Liver (tissue), 9 donors: ENCODE data around the gene SUPT20HL1. TPM values are rescaled to one million over a fixed set of nuclear protein-coding genes. Genes with fewer than 3 reads are reported as not detected.

Experiments
- DNase-seq: peaks from one replicate; pipeline ENCODE4 v3.0.0-alpha.2; 2017; ENCODE audit warnings: low spot score
- H3K27ac ChIP-seq, 2 donors: one replicate each; pipeline ENCODE4 v1.7.0; 2013; ENCODE audit warnings: inconsistent platforms in 2 of 2, low read length in 2 of 2, control low read depth in 1 of 2, low read depth in 1 of 2, mild to moderate bottlenecking in 1 of 2
- H3K27me3 ChIP-seq, 4 donors: one replicate each; pipeline versions ENCODE4 v1.6.1 to v1.7.0; 2013; ENCODE audit warnings: low read length in 3 of 4, inconsistent platforms in 1 of 4, mild to moderate bottlenecking in 1 of 4, moderate library complexity in 1 of 4; ENCODE audit not compliant: control insufficient read depth in 4 of 4, insufficient read depth in 4 of 4
- H3K36me3 ChIP-seq, 4 donors: one replicate each; pipeline versions ENCODE4 v1.6.1 to v1.7.0; 2013; ENCODE audit warnings: low read length in 3 of 4, mild to moderate bottlenecking in 3 of 4, low read depth in 1 of 4, moderate library complexity in 1 of 4; ENCODE audit not compliant: control insufficient read depth in 4 of 4, insufficient read depth in 3 of 4
- H3K4me1 ChIP-seq, 4 donors: one replicate each; pipeline versions ENCODE4 v1.6.1 to v1.7.0; 2013; ENCODE audit warnings: low read length in 3 of 4, mild to moderate bottlenecking in 3 of 4, moderate library complexity in 1 of 4; ENCODE audit not compliant: control insufficient read depth in 4 of 4, insufficient read depth in 4 of 4
- H3K4me3 ChIP-seq, 3 donors: one replicate each; pipeline versions ENCODE4 v1.6.1 to v1.7.0; 2013; ENCODE audit warnings: low read length in 3 of 3, control low read depth in 1 of 3, low read depth in 1 of 3, mild to moderate bottlenecking in 1 of 3
- H3K9ac ChIP-seq, 2 donors: one replicate each; pipeline ENCODE4 v1.7.0; 2013; ENCODE audit warnings: low read length in 2 of 2, mild to moderate bottlenecking in 2 of 2, moderate library complexity in 2 of 2, control low read depth in 1 of 2, low read depth in 1 of 2
- H3K9me3 ChIP-seq, 4 donors: one replicate each; pipeline versions ENCODE4 v1.6.1 to v1.7.0; 2013; ENCODE audit warnings: low read length in 3 of 4; ENCODE audit not compliant: control insufficient read depth in 4 of 4
- ATF3 ChIP-seq: IDR thresholded peaks from 2 replicates; pipeline ENCODE4 v1.6.1; 2016; ENCODE audit warnings: antibody characterized with exemption
- EGR1 ChIP-seq, 2 donors: IDR thresholded peaks; 2 replicates each; pipeline ENCODE4 v1.6.1; 2016 to 2018; ENCODE audit warnings: antibody characterized with exemption in 2 of 2, low read depth in 2 of 2
- FOXA1 ChIP-seq: IDR thresholded peaks from 2 replicates; pipeline ENCODE4 v1.6.1; 2016; ENCODE audit warnings: antibody characterized with exemption
- FOXA2 ChIP-seq: IDR thresholded peaks from 2 replicates; pipeline ENCODE4 v1.6.1; 2016; ENCODE audit warnings: antibody characterized with exemption
- HNF4A ChIP-seq, 2 donors: conservative IDR thresholded peaks; 2 replicates each; pipeline ENCODE4 v1.6.1; 2016; ENCODE audit warnings: antibody characterized with exemption in 2 of 2, mild to moderate bottlenecking in 2 of 2
- MAX ChIP-seq: IDR thresholded peaks from 2 replicates; pipeline ENCODE4 v1.6.1; 2016; ENCODE audit warnings: antibody characterized with exemption
- NR2F2 ChIP-seq: IDR thresholded peaks from 2 replicates; pipeline ENCODE4 v1.6.1; 2016; ENCODE audit warnings: antibody characterized with exemption
- RAD21 ChIP-seq, 2 donors: IDR thresholded peaks; 2 replicates each; pipeline ENCODE4 v1.6.1; 2016; ENCODE audit warnings: antibody characterized with exemption in 2 of 2, mild to moderate bottlenecking in 2 of 2
- REST ChIP-seq: IDR thresholded peaks from 2 replicates; pipeline ENCODE4 v1.6.1; 2016; ENCODE audit warnings: antibody characterized with exemption, mild to moderate bottlenecking
- RXRA ChIP-seq, 2 donors: IDR thresholded peaks; 2 replicates each; pipeline ENCODE4 v1.6.1; 2017 to 2018; ENCODE audit warnings: antibody characterized with exemption in 2 of 2, mild to moderate bottlenecking in 1 of 2
- SP1 ChIP-seq: IDR thresholded peaks from 2 replicates; pipeline ENCODE4 v1.6.1; 2018; ENCODE audit warnings: antibody characterized with exemption, mild to moderate bottlenecking
- TAF1 ChIP-seq: conservative IDR thresholded peaks from 2 replicates; pipeline ENCODE4 v1.6.1; 2016; ENCODE audit warnings: antibody characterized with exemption, mild to moderate bottlenecking
- YY1 ChIP-seq: IDR thresholded peaks from 2 replicates; pipeline ENCODE4 v1.6.1; 2016; ENCODE audit warnings: antibody characterized with exemption, mild to moderate bottlenecking
- ZBTB33 ChIP-seq: IDR thresholded peaks from 2 replicates; pipeline ENCODE4 v1.6.1; 2016; ENCODE audit warnings: antibody characterized with exemption
- whole genome bisulfite sequencing: extraction: QIAGEN DNeasy Blood & Tissue Kit; methylation state at CpG from one replicate; pipeline ENCODE4 v1.1.7; 2013; 5-methylcytosine and 5-hydroxymethylcytosine counted together
- polyA plus RNA-seq, 2 donors: library from polyadenylated mRNA; stranded (reverse) in 1 of 2; unstranded in 1 of 2; fragments of 200-250 nt in 1 of 2; fragments of >200 nt in 1 of 2; fragmentation: Nextera tagmentation in 1 of 2; extraction: Ambion mirVana in 1 of 2; gene quantifications; one replicate each; pipeline versions ENCODE4 v1.2.1 to v1.2.3, GENCODE V29; 2013 to 2015
- total RNA-seq, 2 donors: library from RNA; depleted of rRNA; stranded (reverse); fragments of >200 nt; gene quantifications; one replicate each; pipeline ENCODE4 v1.2.3, GENCODE V29; 2014
- donor health status: healthy.
- donor health status: healthy.
- donor health status: healthy.
- donor health status: healthy.
- donor health status: healthy.

Gene SUPT20HL1
- total and polyA plus RNA-seq, 4 donors, result not detected

- H3K9me3 ChIP-seq, result no peaks in the 10 kb centered on the region
- no peak for DNase-seq
- no peaks in the 10 kb centered on the region for H3K36me3 ChIP-seq
- H3K27me3 ChIP-seq, result no peaks in the 10 kb centered on the region
- no peaks in the 10 kb centered on the region for H3K4me1 ChIP-seq
- no peak overlapping the region for H3K4me3 ChIP-seq
- WGBS, result 89% methylated on average over 1 of the region's 1 CpG
- TF ChIP-seq NR2F2, result no peak
- no peak for TF ChIP-seq RXRA (IDR thresholded peaks at IDR 0.05)
- no peak for TF ChIP-seq FOXA2
- TF ChIP-seq HNF4A (conservative IDR thresholded peaks at IDR 0.05), result no peak
- no peak for TF ChIP-seq TAF1
- TF ChIP-seq EGR1 (IDR thresholded peaks at IDR 0.05; ENCODE audit: low read depth in 2 of 2), result no peak
- no peak for TF ChIP-seq MAX
- TF ChIP-seq ZBTB33, result no peak
- no peak for TF ChIP-seq REST
- no peak for TF ChIP-seq ATF3
- no peak for TF ChIP-seq FOXA1
- no peak for TF ChIP-seq SP1
- TF ChIP-seq YY1, result no peak
- H3K9ac ChIP-seq, result no peak overlapping the region
- no peak overlapping the region for H3K27ac ChIP-seq
Measured at GRCh38 chrX:24316111-24316510, 44.3 kb upstream of the SUPT20HL1 start.

- Histone ChIP-seq H3K36me3 (no peaks in the 10 kb centered on the region), H3K27me3 (no peaks in the 10 kb centered on the region), H3K4me1 (peaks cover 0 to 7% (median 2%) of the 10 kb centered on the region in 4 donors), H3K27ac (no peak overlapping the region), H3K4me3 (no peak overlapping the region), H3K9me3 (no peaks in the 10 kb centered on the region), H3K9ac (no peak overlapping the region)
- TF ChIP-seq REST (no peak), HNF4A (conservative IDR thresholded peaks at IDR 0.05) (no peak), EGR1 (IDR thresholded peaks at IDR 0.05; ENCODE audit: low read depth in 2 of 2) (no peak), FOXA1 (no peak), FOXA2 (no peak), SP1 (no peak), RAD21 (IDR thresholded peaks at IDR 0.05) (no peak)
- 21% methylated on average over 1 of the region's 1 CpG for WGBS
- DNase-seq, result no peak
Measured at GRCh38 chrX:24317567-24317966, 42.9 kb upstream of the SUPT20HL1 start.
